Epithelial cell of esophagus (primary cell): Measurements from ENCODE around the gene DSCAML1.

Experiments used
- DNase-seq: peaks from one replicate; pipeline ENCODE4 v3.0.0; 2010; ENCODE audit warnings: low read depth
- H3K4me3 ChIP-seq: 2 replicates; pipeline ENCODE4 v1.5.1; 2011; ENCODE audit warnings: mild to moderate bottlenecking, low read length, control low read depth
- TF ChIP-seq, protein P1 (sequence below): IDR thresholded peaks from 2 replicates; pipeline ENCODE4 v1.5.1; 2011; ENCODE audit warnings: low read depth, mild to moderate bottlenecking, low read length, control low read depth, inconsistent platforms; ENCODE audit not compliant: insufficient read depth; ENCODE audit errors: missing control alignments

DSCAML1 gene

DNA sequence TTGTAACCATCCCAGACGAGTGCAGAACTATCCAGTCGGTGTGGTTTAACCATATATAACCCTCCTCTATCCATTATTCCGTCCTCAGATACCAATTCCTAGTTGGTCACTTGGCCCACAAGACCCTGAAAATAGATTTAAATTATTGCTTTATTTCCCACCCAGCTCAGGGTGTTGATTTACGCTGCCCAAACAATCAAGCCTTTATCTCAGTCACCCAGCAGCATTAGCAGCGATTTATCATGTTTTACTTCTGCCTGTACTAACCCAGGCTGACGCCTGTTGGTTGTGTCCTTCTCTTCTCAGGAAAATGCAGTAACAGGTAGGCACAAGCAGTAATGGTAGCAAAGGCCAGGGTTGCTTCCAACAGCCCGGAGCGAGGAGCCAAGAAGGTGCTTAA lies 81.2 kb downstream of the DSCAML1 start:
- TF ChIP-seq, protein P1, sequence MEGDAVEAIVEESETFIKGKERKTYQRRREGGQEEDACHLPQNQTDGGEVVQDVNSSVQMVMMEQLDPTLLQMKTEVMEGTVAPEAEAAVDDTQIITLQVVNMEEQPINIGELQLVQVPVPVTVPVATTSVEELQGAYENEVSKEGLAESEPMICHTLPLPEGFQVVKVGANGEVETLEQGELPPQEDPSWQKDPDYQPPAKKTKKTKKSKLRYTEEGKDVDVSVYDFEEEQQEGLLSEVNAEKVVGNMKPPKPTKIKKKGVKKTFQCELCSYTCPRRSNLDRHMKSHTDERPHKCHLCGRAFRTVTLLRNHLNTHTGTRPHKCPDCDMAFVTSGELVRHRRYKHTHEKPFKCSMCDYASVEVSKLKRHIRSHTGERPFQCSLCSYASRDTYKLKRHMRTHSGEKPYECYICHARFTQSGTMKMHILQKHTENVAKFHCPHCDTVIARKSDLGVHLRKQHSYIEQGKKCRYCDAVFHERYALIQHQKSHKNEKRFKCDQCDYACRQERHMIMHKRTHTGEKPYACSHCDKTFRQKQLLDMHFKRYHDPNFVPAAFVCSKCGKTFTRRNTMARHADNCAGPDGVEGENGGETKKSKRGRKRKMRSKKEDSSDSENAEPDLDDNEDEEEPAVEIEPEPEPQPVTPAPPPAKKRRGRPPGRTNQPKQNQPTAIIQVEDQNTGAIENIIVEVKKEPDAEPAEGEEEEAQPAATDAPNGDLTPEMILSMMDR: no peak
- no peak for DNase-seq
- H3K4me3 ChIP-seq: no peak overlapping the region

DNA sequence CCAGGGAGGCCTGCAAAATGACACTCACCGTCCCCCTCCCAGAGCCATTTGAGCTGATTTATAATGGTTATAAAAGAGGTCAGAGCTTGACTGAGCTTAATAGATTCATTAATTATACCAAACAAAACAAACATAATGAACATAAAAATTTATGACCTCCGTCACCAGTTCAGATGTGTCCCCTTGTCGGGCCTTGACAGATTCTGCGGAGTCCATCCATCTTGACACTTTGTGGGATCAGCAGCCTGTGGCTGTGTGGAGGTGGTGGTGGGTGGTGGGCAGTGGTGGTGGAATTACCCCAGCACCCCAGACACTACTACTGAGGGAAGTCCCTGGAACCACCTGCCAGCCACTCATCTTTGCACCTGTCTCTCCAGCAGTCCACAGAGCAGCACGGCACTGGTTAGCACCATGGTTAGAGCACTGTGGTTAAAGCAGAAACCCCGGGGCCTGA lies 83.5 kb downstream of the DSCAML1 start:
- no peak for DNase-seq
- no peak overlapping the region for H3K4me3 ChIP-seq
- TF ChIP-seq, protein P1: no peak

DNA sequence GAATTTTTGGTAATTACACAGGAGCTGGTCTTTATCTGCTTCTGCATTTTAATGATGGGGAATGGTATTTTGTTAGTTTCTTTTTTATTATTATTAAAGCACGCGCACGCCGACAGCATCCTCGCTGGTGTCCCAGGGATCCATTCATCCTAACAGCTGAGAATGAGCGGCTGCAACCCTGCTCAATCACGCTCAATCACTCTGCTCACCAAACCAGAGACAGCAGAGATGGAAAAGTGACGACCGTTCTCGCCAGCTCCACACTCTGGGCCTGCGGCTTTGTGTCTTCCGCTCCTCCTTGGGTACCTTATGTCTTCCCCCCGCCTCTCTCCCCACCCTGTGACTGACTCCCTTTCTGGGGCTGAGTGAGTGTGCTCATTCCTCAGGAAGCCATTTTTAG lies 84.5 kb downstream of the DSCAML1 start:
- H3K4me3 ChIP-seq: no peak overlapping the region
- TF ChIP-seq, protein P1: no peak
- DNase-seq: no peak

DNA sequence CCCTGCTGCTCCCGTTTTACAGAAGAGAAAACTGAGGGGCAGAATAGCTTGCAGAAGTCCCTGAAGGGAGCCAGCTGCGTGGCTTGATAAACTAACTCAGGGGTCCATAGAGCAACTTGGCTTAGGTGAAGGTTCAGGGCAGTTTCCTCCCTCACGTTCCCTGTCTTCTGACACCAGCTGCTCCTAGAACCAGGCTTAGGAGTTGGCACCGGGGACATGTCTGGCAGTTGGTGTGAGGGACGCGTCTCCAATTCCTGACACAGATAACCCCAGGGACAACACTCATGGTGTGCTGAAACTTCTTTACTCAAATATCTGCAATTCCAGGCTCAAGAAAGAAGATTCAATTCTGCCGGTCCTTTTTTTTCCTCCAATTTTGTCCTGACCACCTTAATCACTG lies 85.7 kb downstream of the DSCAML1 start:
- no peak overlapping the region for H3K4me3 ChIP-seq
- DNase-seq: no peak
- TF ChIP-seq, protein P1: no peak

DNA sequence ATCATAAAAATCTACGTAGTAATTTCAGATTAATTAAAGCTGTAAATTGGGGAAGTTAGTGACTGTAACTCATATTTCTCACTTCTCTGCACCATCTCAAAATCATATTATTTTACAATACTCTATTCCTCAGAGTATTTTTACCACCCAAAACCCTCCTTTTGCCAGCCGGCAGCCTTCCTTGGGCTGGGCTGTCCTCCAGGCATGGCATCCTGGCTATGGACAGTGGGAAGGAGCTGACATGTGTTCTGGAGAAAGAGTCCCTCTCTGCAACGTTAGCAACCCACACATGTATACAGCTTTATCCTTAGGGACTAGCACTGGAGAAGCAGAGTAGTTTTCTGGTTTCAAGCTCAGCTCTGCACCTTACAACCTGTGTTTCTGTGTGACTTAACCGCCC lies 86.8 kb downstream of the DSCAML1 start:
- TF ChIP-seq, protein P1: no peak
- DNase-seq: no peak
- no peak overlapping the region for H3K4me3 ChIP-seq

DNA sequence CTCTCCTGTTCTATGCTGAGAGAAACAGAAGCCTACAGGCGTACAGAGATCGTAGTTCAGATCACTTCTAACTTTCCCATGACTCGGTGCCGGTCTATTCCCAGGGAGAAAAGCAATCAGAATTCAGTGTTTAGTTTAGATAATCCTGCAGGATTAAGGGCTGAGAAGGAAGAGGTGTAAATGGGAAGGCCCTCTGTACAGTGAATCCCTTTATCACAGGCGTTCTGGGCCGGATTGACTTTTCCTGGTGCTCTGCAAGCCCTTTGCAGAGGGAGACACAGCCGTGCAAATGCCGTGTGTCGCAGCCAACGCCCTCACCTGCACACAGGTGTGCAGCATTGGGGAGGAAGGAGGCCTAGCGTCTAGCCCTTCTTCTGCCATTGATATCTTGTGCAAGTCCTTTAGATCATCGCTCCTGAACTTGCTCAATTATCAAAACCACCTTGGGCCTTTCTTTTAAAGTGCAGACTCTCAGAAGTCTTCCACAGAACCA lies 90.6 kb downstream of the DSCAML1 start:
- TF ChIP-seq, protein P1: no peak
- no peak overlapping the region for H3K4me3 ChIP-seq
- no peak for DNase-seq

DNA sequence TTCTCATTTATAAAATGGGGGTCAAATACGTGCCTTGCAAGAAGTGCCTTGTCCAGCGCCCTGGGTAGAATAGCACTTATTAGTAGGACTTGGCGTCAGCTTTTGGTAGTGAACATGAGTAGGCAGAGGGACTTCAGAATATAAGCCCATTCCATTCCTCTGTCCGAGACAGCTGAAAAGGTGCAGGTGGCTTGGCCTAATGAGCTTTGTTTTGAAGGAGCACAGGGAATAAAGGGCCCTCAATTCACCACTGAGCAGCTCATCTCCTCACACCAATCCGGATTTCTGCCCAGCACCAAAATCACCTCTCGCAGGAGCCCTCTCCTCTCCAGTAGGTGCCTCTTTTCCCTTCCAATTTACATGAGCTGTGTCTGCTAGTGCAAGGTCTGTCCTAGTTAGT lies 91.2 kb downstream of the DSCAML1 start:
- TF ChIP-seq, protein P1: no peak
- no peak for DNase-seq

More for the DNA sequence above, 91.2 kb downstream of the DSCAML1 start:
- no peak overlapping the region for H3K4me3 ChIP-seq
